ENCODE results near the gene ZNF841. TPM values are rescaled to one million over a fixed set of nuclear protein-coding genes. Genes with fewer than 3 reads are reported as not detected.

Gene ZNF841
- total and polyA plus RNA-seq, 2 of the 13 experiments (the other 11 are each of a cell fraction or from before 2014, with no cell fraction given), result 6.2 to 14.2 TPM

DNA sequence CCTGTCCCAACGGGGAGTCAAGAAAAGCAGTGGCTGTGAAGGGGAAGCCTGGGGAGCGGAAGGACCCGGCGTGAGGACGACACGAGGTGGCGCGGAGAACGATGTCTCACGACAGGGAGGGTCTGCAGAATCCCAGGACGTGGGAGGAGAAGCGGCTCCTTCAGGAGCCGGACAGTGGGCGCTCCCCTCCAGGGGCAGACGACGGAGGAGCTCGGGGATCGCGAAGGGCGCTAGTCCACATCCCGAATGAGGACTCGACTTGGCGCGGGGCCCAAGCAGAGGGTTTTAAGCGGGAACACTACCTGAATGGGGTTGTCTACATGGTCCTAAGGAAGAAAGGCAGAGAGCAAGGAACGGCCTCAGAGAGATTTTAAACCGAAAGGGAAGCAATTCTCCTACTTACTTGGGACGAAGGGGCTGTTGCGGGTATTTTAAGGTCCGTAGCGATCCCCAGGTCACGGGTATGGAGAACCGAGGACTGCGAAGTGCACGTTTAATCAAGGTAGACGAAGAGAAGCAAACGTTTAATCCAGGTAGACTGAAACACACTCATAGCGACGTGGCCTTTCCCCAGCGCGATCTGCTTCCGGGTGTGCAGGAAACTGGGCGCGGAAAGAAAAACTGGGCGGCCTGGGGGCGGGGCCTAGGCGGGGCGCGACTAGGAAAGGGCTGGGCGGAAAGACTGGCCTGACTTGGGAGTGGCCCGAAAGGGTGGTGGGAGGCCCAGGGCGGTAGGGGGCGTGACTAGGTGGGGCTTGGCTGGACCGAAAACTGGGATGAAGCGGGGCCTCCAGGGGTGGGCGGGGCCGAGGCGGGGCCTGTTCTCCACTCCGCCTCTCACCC lies at the start of gene ZNF841 (continued):
- TF ChIP-seq, protein P1, sequence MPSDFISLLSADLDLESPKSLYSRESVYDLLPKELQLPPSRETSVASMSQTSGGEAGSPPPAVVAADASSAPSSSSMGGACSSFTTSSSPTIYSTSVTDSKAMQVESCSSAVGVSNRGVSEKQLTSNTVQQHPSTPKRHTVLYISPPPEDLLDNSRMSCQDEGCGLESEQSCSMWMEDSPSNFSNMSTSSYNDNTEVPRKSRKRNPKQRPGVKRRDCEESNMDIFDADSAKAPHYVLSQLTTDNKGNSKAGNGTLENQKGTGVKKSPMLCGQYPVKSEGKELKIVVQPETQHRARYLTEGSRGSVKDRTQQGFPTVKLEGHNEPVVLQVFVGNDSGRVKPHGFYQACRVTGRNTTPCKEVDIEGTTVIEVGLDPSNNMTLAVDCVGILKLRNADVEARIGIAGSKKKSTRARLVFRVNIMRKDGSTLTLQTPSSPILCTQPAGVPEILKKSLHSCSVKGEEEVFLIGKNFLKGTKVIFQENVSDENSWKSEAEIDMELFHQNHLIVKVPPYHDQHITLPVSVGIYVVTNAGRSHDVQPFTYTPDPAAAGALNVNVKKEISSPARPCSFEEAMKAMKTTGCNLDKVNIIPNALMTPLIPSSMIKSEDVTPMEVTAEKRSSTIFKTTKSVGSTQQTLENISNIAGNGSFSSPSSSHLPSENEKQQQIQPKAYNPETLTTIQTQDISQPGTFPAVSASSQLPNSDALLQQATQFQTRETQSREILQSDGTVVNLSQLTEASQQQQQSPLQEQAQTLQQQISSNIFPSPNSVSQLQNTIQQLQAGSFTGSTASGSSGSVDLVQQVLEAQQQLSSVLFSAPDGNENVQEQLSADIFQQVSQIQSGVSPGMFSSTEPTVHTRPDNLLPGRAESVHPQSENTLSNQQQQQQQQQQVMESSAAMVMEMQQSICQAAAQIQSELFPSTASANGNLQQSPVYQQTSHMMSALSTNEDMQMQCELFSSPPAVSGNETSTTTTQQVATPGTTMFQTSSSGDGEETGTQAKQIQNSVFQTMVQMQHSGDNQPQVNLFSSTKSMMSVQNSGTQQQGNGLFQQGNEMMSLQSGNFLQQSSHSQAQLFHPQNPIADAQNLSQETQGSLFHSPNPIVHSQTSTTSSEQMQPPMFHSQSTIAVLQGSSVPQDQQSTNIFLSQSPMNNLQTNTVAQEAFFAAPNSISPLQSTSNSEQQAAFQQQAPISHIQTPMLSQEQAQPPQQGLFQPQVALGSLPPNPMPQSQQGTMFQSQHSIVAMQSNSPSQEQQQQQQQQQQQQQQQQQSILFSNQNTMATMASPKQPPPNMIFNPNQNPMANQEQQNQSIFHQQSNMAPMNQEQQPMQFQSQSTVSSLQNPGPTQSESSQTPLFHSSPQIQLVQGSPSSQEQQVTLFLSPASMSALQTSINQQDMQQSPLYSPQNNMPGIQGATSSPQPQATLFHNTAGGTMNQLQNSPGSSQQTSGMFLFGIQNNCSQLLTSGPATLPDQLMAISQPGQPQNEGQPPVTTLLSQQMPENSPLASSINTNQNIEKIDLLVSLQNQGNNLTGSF (CRISPR knock-in tag; IDR thresholded peaks at IDR 0.05), result no peak
- TF ChIP-seq ZNF616 (CRISPR knock-in tag; IDR thresholded peaks at IDR 0.05; ENCODE audit: low read depth), result no peak
- TF ChIP-seq ZNF782 (CRISPR knock-in tag; IDR thresholded peaks at IDR 0.05; ENCODE audit: borderline replicate concordance), result no peak
- TF ChIP-seq MATR3 (CRISPR knock-in tag; IDR thresholded peaks at IDR 0.05), result no peak
- TF ChIP-seq, protein P2, sequence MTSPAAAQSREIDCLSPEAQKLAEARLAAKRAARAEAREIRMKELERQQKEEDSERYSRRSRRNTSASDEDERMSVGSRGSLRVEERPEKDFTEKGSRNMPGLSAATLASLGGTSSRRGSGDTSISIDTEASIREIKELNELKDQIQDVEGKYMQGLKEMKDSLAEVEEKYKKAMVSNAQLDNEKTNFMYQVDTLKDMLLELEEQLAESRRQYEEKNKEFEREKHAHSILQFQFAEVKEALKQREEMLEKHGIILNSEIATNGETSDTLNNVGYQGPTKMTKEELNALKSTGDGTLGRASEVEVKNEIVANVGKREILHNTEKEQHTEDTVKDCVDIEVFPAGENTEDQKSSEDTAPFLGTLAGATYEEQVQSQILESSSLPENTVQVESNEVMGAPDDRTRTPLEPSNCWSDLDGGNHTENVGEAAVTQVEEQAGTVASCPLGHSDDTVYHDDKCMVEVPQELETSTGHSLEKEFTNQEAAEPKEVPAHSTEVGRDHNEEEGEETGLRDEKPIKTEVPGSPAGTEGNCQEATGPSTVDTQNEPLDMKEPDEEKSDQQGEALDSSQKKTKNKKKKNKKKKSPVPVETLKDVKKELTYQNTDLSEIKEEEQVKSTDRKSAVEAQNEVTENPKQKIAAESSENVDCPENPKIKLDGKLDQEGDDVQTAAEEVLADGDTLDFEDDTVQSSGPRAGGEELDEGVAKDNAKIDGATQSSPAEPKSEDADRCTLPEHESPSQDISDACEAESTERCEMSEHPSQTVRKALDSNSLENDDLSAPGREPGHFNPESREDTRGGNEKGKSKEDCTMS (CRISPR knock-in tag; conservative IDR thresholded peaks at IDR 0.05), result no peak
- no peak for TF ChIP-seq FIP1L1 (IDR thresholded peaks at IDR 0.05; ENCODE audit: borderline replicate concordance, insufficient read depth, low read depth, low read length)
- TF ChIP-seq, protein P3, sequence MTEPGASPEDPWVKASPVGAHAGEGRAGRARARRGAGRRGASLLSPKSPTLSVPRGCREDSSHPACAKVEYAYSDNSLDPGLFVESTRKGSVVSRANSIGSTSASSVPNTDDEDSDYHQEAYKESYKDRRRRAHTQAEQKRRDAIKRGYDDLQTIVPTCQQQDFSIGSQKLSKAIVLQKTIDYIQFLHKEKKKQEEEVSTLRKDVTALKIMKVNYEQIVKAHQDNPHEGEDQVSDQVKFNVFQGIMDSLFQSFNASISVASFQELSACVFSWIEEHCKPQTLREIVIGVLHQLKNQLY (CRISPR knock-in tag; IDR thresholded peaks at IDR 0.05), result no peak
- TF ChIP-seq MTF1 (CRISPR knock-in tag; IDR thresholded peaks at IDR 0.05), result 0 out of 2 replicates have a peak, but pooled peaks have one; percentile 32
- no peak for TF ChIP-seq ZNF629 (CRISPR knock-in tag; conservative IDR thresholded peaks at IDR 0.05)
- TF ChIP-seq HOXA7 (CRISPR knock-in tag; IDR thresholded peaks at IDR 0.05), result no peak
- TF ChIP-seq, protein P4, sequence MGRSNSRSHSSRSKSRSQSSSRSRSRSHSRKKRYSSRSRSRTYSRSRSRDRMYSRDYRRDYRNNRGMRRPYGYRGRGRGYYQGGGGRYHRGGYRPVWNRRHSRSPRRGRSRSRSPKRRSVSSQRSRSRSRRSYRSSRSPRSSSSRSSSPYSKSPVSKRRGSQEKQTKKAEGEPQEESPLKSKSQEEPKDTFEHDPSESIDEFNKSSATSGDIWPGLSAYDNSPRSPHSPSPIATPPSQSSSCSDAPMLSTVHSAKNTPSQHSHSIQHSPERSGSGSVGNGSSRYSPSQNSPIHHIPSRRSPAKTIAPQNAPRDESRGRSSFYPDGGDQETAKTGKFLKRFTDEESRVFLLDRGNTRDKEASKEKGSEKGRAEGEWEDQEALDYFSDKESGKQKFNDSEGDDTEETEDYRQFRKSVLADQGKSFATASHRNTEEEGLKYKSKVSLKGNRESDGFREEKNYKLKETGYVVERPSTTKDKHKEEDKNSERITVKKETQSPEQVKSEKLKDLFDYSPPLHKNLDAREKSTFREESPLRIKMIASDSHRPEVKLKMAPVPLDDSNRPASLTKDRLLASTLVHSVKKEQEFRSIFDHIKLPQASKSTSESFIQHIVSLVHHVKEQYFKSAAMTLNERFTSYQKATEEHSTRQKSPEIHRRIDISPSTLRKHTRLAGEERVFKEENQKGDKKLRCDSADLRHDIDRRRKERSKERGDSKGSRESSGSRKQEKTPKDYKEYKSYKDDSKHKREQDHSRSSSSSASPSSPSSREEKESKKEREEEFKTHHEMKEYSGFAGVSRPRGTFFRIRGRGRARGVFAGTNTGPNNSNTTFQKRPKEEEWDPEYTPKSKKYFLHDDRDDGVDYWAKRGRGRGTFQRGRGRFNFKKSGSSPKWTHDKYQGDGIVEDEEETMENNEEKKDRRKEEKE (IDR thresholded peaks at IDR 0.05), result no peak
- peak; percentile 82 for TF ChIP-seq POGZ (CRISPR knock-in tag; IDR thresholded peaks at IDR 0.05)
- peak; percentile 29; the same call in 1 of the 2 replicates for TF ChIP-seq SRY (CRISPR knock-in tag; IDR thresholded peaks at IDR 0.05)
- TF ChIP-seq SMARCE1 (IDR thresholded peaks at IDR 0.05; ENCODE audit: borderline replicate concordance), result no peak
- TF ChIP-seq ZNF839 (CRISPR knock-in tag; IDR thresholded peaks at IDR 0.05; ENCODE audit: borderline replicate concordance), result 0 out of 2 replicates have a peak, but pooled peaks have one; percentile 7
- no peak for TF ChIP-seq ZNF615 (CRISPR knock-in tag; IDR thresholded peaks at IDR 0.05; ENCODE audit: borderline replicate concordance)
- no peak for TF ChIP-seq HNRNPUL1 (IDR thresholded peaks at IDR 0.05; ENCODE audit: low read depth, low read length)
- no peak for TF ChIP-seq NFRKB (IDR thresholded peaks at IDR 0.05)

Data from HepG2 (cell line).